WTC11 (cell line): ENCODE results near the gene ENAH. TPM values are rescaled to one million over a fixed set of nuclear protein-coding genes. Genes with fewer than 3 reads are reported as not detected.
A peak's percentile ranks its signal among the peaks of the same experiment; 100 is the strongest.

Experiments used
- ATAC-seq: fragments of 200-7000 bp; cut with Tn5 transposase; 2 replicates; pipeline ENCODE4 v1.10.0; 2021; ENCODE audit warnings: mild to moderate bottlenecking, moderate library complexity
- CTCF ChIA-PET: fragments of 300-600 bp; sonication (Branson Sonifier 250); formaldehyde crosslinking; loops from one replicate; lab custom pipeline; 2021; ENCODE audit warnings: antibody characterized with exemption; lab: Charles Lee
- POLR2A ChIA-PET: fragments of 350-600 bp; sonication (Branson Sonifier 250); formaldehyde crosslinking; loops from one replicate; lab custom pipeline; 2021; ENCODE audit warnings: antibody characterized with exemption; lab: Charles Lee
- DNase-seq: peaks from one replicate; pipeline ENCODE4 v3.0.0; 2021; ENCODE audit warnings: low spot score
- H3K27ac Mint-ChIP-seq: 2 replicates; pipeline ENCODE4 v1.8.0; 2021; ENCODE audit warnings: mixed read lengths
- H3K27me3 Mint-ChIP-seq: 2 replicates; pipeline ENCODE4 v1.8.0; 2021; ENCODE audit warnings: low read depth, mild to moderate bottlenecking, moderate library complexity, mixed read lengths
- H3K36me3 Mint-ChIP-seq: 2 replicates; pipeline ENCODE4 v1.8.0; 2021; ENCODE audit warnings: mixed read lengths
- H3K4me1 Mint-ChIP-seq: 2 replicates; pipeline ENCODE4 v1.8.0; 2022; ENCODE audit warnings: mixed read lengths
- H3K4me3 Mint-ChIP-seq: 2 replicates; pipeline ENCODE4 v1.8.0; 2021; ENCODE audit warnings: mild to moderate bottlenecking, moderate library complexity, mixed read lengths
- H3K9me3 Mint-ChIP-seq: 2 replicates; pipeline ENCODE4 v1.8.0; 2021; ENCODE audit warnings: mixed read lengths
- AR ChIP-seq: fragments of 250-450 bp; sonication (Bioruptor Pico); IDR thresholded peaks from 2 replicates; pipeline ENCODE4 v1.9.0; 2021; ENCODE audit warnings: mild to moderate bottlenecking
- CREB1 ChIP-seq: sonication (generic); formaldehyde crosslinking; IDR thresholded peaks from 2 replicates; pipeline ENCODE4 v1.8.0; 2023; ENCODE audit warnings: mild to moderate bottlenecking, missing genetic modification reagents
- E2F4 ChIP-seq: sonication (generic); formaldehyde crosslinking; IDR thresholded peaks from 2 replicates; pipeline ENCODE4 v1.8.1; 2022; ENCODE audit warnings: low read depth, mild to moderate bottlenecking, moderate library complexity, missing genetic modification reagents, borderline replicate concordance
- ERG ChIP-seq: fragments of 250-450 bp; sonication (Bioruptor Pico); IDR thresholded peaks from 2 replicates; pipeline ENCODE4 v1.8.0; 2021; ENCODE audit warnings: mild to moderate bottlenecking
- FOXJ3 ChIP-seq: sonication (generic); formaldehyde crosslinking; IDR thresholded peaks from 2 replicates; pipeline ENCODE4 v1.9.0; 2021; ENCODE audit warnings: missing genetic modification reagents, mild to moderate bottlenecking, borderline replicate concordance
- HMGA2 ChIP-seq: fragments of 250-450 bp; sonication (Bioruptor Pico); IDR thresholded peaks from 2 replicates; pipeline ENCODE4 v1.4.0; 2021; ENCODE audit warnings: mild to moderate bottlenecking, moderate library complexity
- HMGXB4 ChIP-seq: sonication (generic); formaldehyde crosslinking; IDR thresholded peaks from 2 replicates; pipeline ENCODE4 v1.8.1; 2023; ENCODE audit warnings: mild to moderate bottlenecking, moderate library complexity, missing genetic modification reagents
- IRF2 ChIP-seq: sonication (generic); formaldehyde crosslinking; IDR thresholded peaks from 2 replicates; pipeline ENCODE4 v1.8.0; 2022; ENCODE audit warnings: low read depth, missing genetic modification reagents, borderline replicate concordance
- MAX ChIP-seq: sonication (generic); formaldehyde crosslinking; IDR thresholded peaks from 2 replicates; pipeline ENCODE4 v1.8.0; 2022; ENCODE audit warnings: mild to moderate bottlenecking, missing genetic modification reagents
- MXD4 ChIP-seq: fragments of 250-450 bp; sonication (Bioruptor Pico); IDR thresholded peaks from 2 replicates; pipeline ENCODE4 v1.8.0; 2021; ENCODE audit warnings: mild to moderate bottlenecking, moderate library complexity, borderline replicate concordance
- NR1H2 ChIP-seq: sonication (generic); formaldehyde crosslinking; IDR thresholded peaks from 2 replicates; pipeline ENCODE4 v1.9.0; 2021; ENCODE audit warnings: mild to moderate bottlenecking, moderate library complexity, missing genetic modification reagents
- NR2C2 ChIP-seq: sonication (generic); formaldehyde crosslinking; IDR thresholded peaks from 2 replicates; pipeline ENCODE4 v1.8.0; 2022; ENCODE audit warnings: mild to moderate bottlenecking, missing genetic modification reagents
- OVOL2 ChIP-seq: fragments of 250-450 bp; sonication (Bioruptor Pico); IDR thresholded peaks from 2 replicates; pipeline ENCODE4 v1.9.0; 2021; ENCODE audit warnings: mild to moderate bottlenecking, borderline replicate concordance
- PREB ChIP-seq: sonication (generic); formaldehyde crosslinking; IDR thresholded peaks from 2 replicates; pipeline ENCODE4 v1.8.1; 2022; ENCODE audit warnings: mild to moderate bottlenecking, missing genetic modification reagents, moderate library complexity, borderline replicate concordance
- SOX15 ChIP-seq: fragments of 250-450 bp; sonication (Bioruptor Pico); IDR thresholded peaks from 2 replicates; pipeline ENCODE4 v1.9.0; 2021; ENCODE audit warnings: mild to moderate bottlenecking
- SP1 ChIP-seq: sonication (generic); formaldehyde crosslinking; conservative IDR thresholded peaks from 2 replicates; pipeline ENCODE4 v1.8.1; 2022; ENCODE audit warnings: missing genetic modification reagents
- ZBTB43 ChIP-seq: sonication (generic); formaldehyde crosslinking; IDR thresholded peaks from 2 replicates; pipeline ENCODE4 v1.8.1; 2023; ENCODE audit warnings: mild to moderate bottlenecking, missing genetic modification reagents
- ZNF317 ChIP-seq: sonication (generic); formaldehyde crosslinking; IDR thresholded peaks from 2 replicates; pipeline ENCODE4 v1.8.1; 2023; ENCODE audit warnings: low read depth, mild to moderate bottlenecking, moderate library complexity, missing genetic modification reagents, borderline replicate concordance
- ZNF425 ChIP-seq: fragments of 250-450 bp; sonication (Bioruptor Pico); conservative IDR thresholded peaks from 2 replicates; pipeline ENCODE4 v1.9.0; 2021; ENCODE audit warnings: mild to moderate bottlenecking
- total RNA-seq: library from RNA; stranded (reverse); gene quantifications from 3 replicates; pipeline ENCODE4 v1.2.3, GENCODE V29; 2021

Gene ENAH
- total RNA-seq, 1 experiment from 2014 or later: 227 TPM

GRCh38 chr1:225691861-225692516 lies 39.1 kb upstream of the ENAH start (continued):
- TF ChIP-seq ZNF425 (CRISPR knock-in tag): no peak
- TF ChIP-seq E2F4 (CRISPR knock-in tag): no peak
- no peak for TF ChIP-seq ZBTB43 (CRISPR knock-in tag)
- no peak for TF ChIP-seq SP1 (CRISPR knock-in tag)

- POLR2A ChIA-PET: no interaction called here
- H3K27ac Mint-ChIP-seq: 0 out of 2 replicates have a peak overlapping the region, but pooled peaks have one; percentile 19
- no peak overlapping the region for H3K4me3 Mint-ChIP-seq
- CTCF ChIA-PET: no interaction called here
- TF ChIP-seq MXD4 (no peak), AR (CRISPR knock-in tag) (no peak), HMGA2 (CRISPR knock-in tag) (no peak), NR1H2 (CRISPR knock-in tag) (no peak), OVOL2 (CRISPR knock-in tag) (no peak)
- H3K36me3 Mint-ChIP-seq: peaks cover 9% of the 10 kb centered on the region
- DNase-seq (no peak), ATAC-seq (no peak)
- H3K27me3 Mint-ChIP-seq: no peaks in the 10 kb centered on the region
- H3K4me1 Mint-ChIP-seq: peaks cover 9% of the 10 kb centered on the region
- H3K9me3 Mint-ChIP-seq: peaks cover 16% of the 10 kb centered on the region
These were observed 38.5 kb upstream of the ENAH start for GRCh38 chr1:225691377-225691776.

GRCh38 chr1:225689882-225690459 lies 37.0 kb upstream of the ENAH start:
- peaks cover 9% of the 10 kb centered on the region for H3K9me3 Mint-ChIP-seq
- ATAC-seq (no peak), DNase-seq (no peak)
- peaks cover 4% of the 10 kb centered on the region; the same call in 1 of the 2 replicates for H3K36me3 Mint-ChIP-seq
- no peak overlapping the region for H3K27ac Mint-ChIP-seq
- no peaks in the 10 kb centered on the region for H3K27me3 Mint-ChIP-seq
- no peak overlapping the region for H3K4me3 Mint-ChIP-seq
- CTCF ChIA-PET: no interaction called here
- POLR2A ChIA-PET: no interaction called here
- H3K4me1 Mint-ChIP-seq: peaks cover 9% of the 10 kb centered on the region
- no peak for TF ChIP-seq CREB1 (CRISPR knock-in tag)
- TF ChIP-seq IRF2 (CRISPR knock-in tag): no peak
- no peak for TF ChIP-seq MAX
- TF ChIP-seq HMGXB4 (CRISPR knock-in tag): no peak
- no peak for TF ChIP-seq OVOL2 (CRISPR knock-in tag)
- TF ChIP-seq PREB (CRISPR knock-in tag): no peak
- no peak for TF ChIP-seq ERG (CRISPR knock-in tag)
- no peak for TF ChIP-seq FOXJ3
- TF ChIP-seq ZNF317: no peak
- TF ChIP-seq HMGA2 (CRISPR knock-in tag): no peak
- TF ChIP-seq NR2C2 (CRISPR knock-in tag): no peak
- no peak for TF ChIP-seq SOX15 (CRISPR knock-in tag)
